ENCODE data around the gene EDN1. TPM values are rescaled to one million over a fixed set of nuclear protein-coding genes. Genes with fewer than 3 reads are reported as not detected.

EDN1 gene
- polyA plus RNA-seq, 2 donors: 1.5 to 2.2 TPM

DNA sequence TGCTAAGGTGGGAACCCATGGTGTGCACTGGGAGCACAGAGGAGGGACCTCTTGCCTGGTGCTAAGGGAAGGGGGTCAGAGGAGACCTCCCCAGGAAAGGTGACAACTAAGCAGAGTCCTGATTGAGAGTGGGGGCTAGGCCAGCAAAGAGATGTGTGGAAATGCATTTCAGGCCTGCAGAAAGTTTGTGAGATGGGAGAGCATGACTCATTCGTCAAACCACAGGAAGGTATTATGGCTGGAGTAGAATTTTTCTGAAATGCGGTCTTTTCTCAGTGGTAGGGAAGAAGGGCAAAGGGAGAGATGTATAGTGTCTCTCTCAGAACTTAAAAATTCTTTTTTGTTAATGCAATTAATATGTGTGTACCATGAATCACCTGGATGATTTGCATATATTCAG, 23.6 kb upstream of the EDN1 start:
- H3K4me1 ChIP-seq (ENCODE audit: control insufficient read depth in 2 of 2, insufficient read depth in 2 of 2, low read length in 1 of 2): no peaks in the 10 kb centered on the region
- WGBS, 2 donors: 59 to 77% methylated on average over 2 of the region's 2 CpGs

DNA sequence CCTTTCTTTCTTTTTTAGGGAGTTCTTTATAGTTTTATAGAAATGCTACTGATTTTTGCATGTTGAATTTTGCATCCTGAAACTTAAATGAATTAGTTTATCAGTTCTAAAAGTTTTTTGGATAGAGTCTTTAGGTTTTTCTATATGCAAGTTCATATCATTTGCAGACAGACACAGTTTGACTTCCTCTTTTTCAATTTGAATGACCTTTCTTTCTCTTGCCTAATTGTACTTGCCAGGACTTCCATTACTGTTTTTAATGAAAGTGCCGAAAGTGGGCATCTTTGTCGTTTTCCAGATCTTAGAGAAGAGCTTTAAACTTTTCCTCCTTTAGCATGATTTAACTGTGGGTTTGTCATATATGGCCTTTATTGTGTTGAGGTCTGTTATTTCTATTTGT, 21.1 kb upstream of the EDN1 start:
- WGBS, 2 donors: 76 to 79% methylated on average over 2 of the region's 2 CpGs
- H3K36me3 ChIP-seq (ENCODE audit: control insufficient read depth in 2 of 2, insufficient read depth in 2 of 2, low read length in 1 of 2): no peaks in the 10 kb centered on the region
- no peaks in the 10 kb centered on the region for H3K9me3 ChIP-seq (ENCODE audit: control insufficient read depth in 2 of 2, insufficient read depth in 1 of 2, low read depth in 1 of 2, low read length in 1 of 2)
- no peaks in the 10 kb centered on the region for H3K27me3 ChIP-seq (ENCODE audit: control insufficient read depth in 1 of 2, insufficient read depth in 2 of 2, low read length in 2 of 2)
- no peaks in the 10 kb centered on the region for H3K4me1 ChIP-seq (ENCODE audit: control insufficient read depth in 2 of 2, insufficient read depth in 2 of 2, low read length in 1 of 2)
- no peak overlapping the region for H3K4me3 ChIP-seq (ENCODE audit: low read depth in 1 of 2, low read length in 2 of 2)
- no peak overlapping the region for H3K27ac ChIP-seq (ENCODE audit: low read depth in 2 of 2, low read length in 1 of 2)

More for the DNA sequence above, 23.6 kb upstream of the EDN1 start:
- no peak overlapping the region for H3K27ac ChIP-seq (ENCODE audit: low read depth in 2 of 2, low read length in 1 of 2)
- H3K4me3 ChIP-seq (ENCODE audit: low read depth in 1 of 2, low read length in 2 of 2): no peak overlapping the region
- no peaks in the 10 kb centered on the region for H3K36me3 ChIP-seq (ENCODE audit: control insufficient read depth in 2 of 2, insufficient read depth in 2 of 2, low read length in 1 of 2)
- H3K27me3 ChIP-seq (ENCODE audit: control insufficient read depth in 1 of 2, insufficient read depth in 2 of 2, low read length in 2 of 2): no peaks in the 10 kb centered on the region
- no peaks in the 10 kb centered on the region for H3K9me3 ChIP-seq (ENCODE audit: control insufficient read depth in 2 of 2, insufficient read depth in 1 of 2, low read depth in 1 of 2, low read length in 1 of 2)

DNA sequence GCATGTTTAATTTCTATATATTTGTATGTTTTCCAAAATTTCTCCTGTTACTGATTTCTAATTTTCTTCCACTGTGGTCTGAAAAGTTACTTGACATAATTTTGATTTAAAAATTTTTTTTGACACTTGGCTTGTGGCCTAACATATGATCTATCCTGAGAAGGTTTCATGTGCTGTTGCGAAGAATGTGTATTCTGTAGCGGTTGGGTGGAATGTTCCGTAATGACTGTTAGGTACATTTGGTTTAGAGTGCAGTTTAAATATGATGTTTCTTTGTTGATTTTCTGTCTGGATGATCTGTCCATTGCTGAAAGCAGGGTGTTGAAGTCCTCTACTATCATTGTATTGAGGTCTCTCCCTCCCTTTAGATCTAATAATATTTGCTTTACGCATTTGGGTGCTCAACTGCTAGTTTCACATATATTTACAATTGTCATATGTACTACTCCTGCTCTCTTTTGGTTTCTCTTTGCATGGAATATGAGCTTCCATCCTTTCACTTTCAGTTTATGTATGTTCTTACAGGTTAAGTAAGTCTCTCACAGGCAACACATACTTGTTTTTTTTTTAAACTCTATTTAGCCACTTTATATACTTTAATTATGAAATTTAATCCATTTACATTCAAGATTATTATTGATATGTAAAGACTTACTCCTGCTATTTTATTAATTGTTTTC, 19.5 kb upstream of the EDN1 start:
- 91 to 97% methylated on average over 4 of the region's 4 CpGs for WGBS, 2 donors
- no peaks in the 10 kb centered on the region for H3K36me3 ChIP-seq (ENCODE audit: control insufficient read depth in 2 of 2, insufficient read depth in 2 of 2, low read length in 1 of 2)
- no peak overlapping the region for H3K4me3 ChIP-seq (ENCODE audit: low read depth in 1 of 2, low read length in 2 of 2)
- no peaks in the 10 kb centered on the region for H3K4me1 ChIP-seq (ENCODE audit: control insufficient read depth in 2 of 2, insufficient read depth in 2 of 2, low read length in 1 of 2)
- H3K9me3 ChIP-seq (ENCODE audit: control insufficient read depth in 2 of 2, insufficient read depth in 1 of 2, low read depth in 1 of 2, low read length in 1 of 2): no peaks in the 10 kb centered on the region
- no peaks in the 10 kb centered on the region for H3K27me3 ChIP-seq (ENCODE audit: control insufficient read depth in 1 of 2, insufficient read depth in 2 of 2, low read length in 2 of 2)
- H3K27ac ChIP-seq (ENCODE audit: low read depth in 2 of 2, low read length in 1 of 2): no peak overlapping the region

DNA sequence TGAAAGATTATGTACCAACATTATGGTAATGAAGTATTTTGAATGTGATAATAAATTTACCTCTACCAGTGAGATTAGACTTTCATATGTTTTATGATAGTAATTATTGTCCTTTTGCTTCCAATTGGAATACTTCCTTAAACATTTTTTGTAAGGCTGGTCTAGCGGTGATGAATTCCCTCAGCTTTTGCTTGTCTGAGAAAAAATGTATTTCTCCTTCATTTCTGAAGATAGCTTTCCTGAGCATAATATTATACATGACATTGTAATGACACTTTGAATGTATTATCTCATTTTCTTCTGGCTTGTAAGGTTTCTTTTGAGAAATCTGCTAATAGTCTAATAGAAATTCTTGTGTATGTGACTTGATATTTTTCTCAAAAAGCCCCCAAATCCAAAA, 18.6 kb upstream of the EDN1 start:
- Histone ChIP-seq H3K9me3 (ENCODE audit: control insufficient read depth in 2 of 2, insufficient read depth in 1 of 2, low read depth in 1 of 2, low read length in 1 of 2) (no peaks in the 10 kb centered on the region), H3K4me3 (ENCODE audit: low read depth in 1 of 2, low read length in 2 of 2) (no peak overlapping the region), H3K27me3 (ENCODE audit: control insufficient read depth in 1 of 2, insufficient read depth in 2 of 2, low read length in 2 of 2) (no peaks in the 10 kb centered on the region), H3K36me3 (ENCODE audit: control insufficient read depth in 2 of 2, insufficient read depth in 2 of 2, low read length in 1 of 2) (no peaks in the 10 kb centered on the region), H3K4me1 (ENCODE audit: control insufficient read depth in 2 of 2, insufficient read depth in 2 of 2, low read length in 1 of 2) (no peaks in the 10 kb centered on the region), H3K27ac (ENCODE audit: low read depth in 2 of 2, low read length in 1 of 2) (no peak overlapping the region)
- 95 to 97% methylated on average over 1 of the region's 1 CpG for WGBS, 2 donors

DNA sequence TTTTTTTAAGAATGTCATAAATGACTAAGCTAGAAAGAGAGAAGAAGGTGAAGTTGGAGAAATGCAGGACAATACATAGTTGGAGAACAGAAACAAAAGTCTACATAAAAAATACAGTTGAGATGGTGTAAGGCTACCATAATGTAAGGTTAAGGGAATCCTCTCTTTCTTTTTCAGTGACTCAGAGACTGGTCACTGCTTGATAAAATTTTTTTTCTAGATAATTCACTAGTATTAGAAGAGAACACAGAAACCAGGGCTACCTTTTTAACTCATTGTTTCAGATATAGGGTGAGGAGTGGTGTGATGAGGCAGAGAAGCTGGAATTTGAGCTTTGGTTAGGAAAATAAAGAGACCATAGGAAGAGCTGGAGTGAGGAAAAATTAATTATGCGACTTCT, 18.2 kb upstream of the EDN1 start:
- no peaks in the 10 kb centered on the region for H3K36me3 ChIP-seq (ENCODE audit: control insufficient read depth in 2 of 2, insufficient read depth in 2 of 2, low read length in 1 of 2)
- no peak overlapping the region for H3K4me3 ChIP-seq (ENCODE audit: low read depth in 1 of 2, low read length in 2 of 2)
- WGBS, 2 donors: 94 to 97% methylated on average over 1 of the region's 1 CpG
- no peak overlapping the region for H3K27ac ChIP-seq (ENCODE audit: low read depth in 2 of 2, low read length in 1 of 2)
- H3K9me3 ChIP-seq (ENCODE audit: control insufficient read depth in 2 of 2, insufficient read depth in 1 of 2, low read depth in 1 of 2, low read length in 1 of 2): no peaks in the 10 kb centered on the region
- H3K27me3 ChIP-seq (ENCODE audit: control insufficient read depth in 1 of 2, insufficient read depth in 2 of 2, low read length in 2 of 2): no peaks in the 10 kb centered on the region
- no peaks in the 10 kb centered on the region for H3K4me1 ChIP-seq (ENCODE audit: control insufficient read depth in 2 of 2, insufficient read depth in 2 of 2, low read length in 1 of 2)

DNA sequence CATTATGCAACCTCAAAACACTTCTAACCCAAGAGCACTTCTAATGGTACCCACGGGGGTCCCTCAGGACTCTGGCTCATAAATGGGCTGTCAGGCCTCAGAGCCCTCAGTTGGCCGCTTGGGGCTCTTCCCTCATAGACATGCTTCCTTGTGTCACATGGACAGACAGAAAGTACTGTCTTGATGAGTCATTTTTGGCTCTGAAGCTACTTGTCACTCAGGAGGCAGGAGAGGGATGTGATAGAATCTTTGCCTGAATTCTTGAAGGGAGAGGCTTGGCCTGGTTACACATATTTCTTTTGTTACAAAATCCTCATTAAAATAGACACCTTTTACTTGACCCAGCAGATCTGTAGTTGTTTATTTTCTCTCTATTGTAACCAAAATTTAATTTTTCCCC, 15.1 kb upstream of the EDN1 start:
- no peak overlapping the region for H3K27ac ChIP-seq (ENCODE audit: low read depth in 2 of 2, low read length in 1 of 2)
- 80 to 84% methylated on average over 2 of the region's 2 CpGs for WGBS, 2 donors
- no peaks in the 10 kb centered on the region for H3K36me3 ChIP-seq (ENCODE audit: control insufficient read depth in 2 of 2, insufficient read depth in 2 of 2, low read length in 1 of 2)
- H3K4me3 ChIP-seq (ENCODE audit: low read depth in 1 of 2, low read length in 2 of 2): no peak overlapping the region
- H3K27me3 ChIP-seq (ENCODE audit: control insufficient read depth in 1 of 2, insufficient read depth in 2 of 2, low read length in 2 of 2): no peaks in the 10 kb centered on the region
- H3K9me3 ChIP-seq (ENCODE audit: control insufficient read depth in 2 of 2, insufficient read depth in 1 of 2, low read depth in 1 of 2, low read length in 1 of 2): no peaks in the 10 kb centered on the region
- no peaks in the 10 kb centered on the region for H3K4me1 ChIP-seq (ENCODE audit: control insufficient read depth in 2 of 2, insufficient read depth in 2 of 2, low read length in 1 of 2)

DNA sequence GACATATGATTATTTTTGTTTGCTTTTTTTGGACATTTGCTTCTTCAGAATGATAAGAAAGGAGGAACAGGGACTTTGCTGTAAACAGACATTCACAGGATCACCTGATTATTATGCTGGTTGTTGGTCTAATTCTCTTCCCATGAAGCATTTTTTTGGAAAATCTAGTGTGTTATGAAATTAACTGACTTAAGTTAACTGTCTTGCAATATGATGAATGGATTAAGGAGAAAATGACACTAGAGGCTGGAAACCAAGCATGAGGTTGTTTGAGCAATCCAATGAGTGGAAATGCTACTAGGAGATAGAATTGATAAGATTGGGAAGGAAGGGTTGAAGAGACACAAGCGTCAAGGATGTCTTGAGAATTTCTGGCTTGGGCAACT, 13.2 kb upstream of the EDN1 start:
- WGBS, 2 donors: 85 to 94% methylated on average over 1 of the region's 1 CpG
- Histone ChIP-seq H3K4me1 (ENCODE audit: control insufficient read depth in 2 of 2, insufficient read depth in 2 of 2, low read length in 1 of 2) (no peaks in the 10 kb centered on the region), H3K4me3 (ENCODE audit: low read depth in 1 of 2, low read length in 2 of 2) (no peak overlapping the region), H3K27ac (ENCODE audit: low read depth in 2 of 2, low read length in 1 of 2) (no peak overlapping the region), H3K27me3 (ENCODE audit: control insufficient read depth in 1 of 2, insufficient read depth in 2 of 2, low read length in 2 of 2) (no peaks in the 10 kb centered on the region), H3K9me3 (ENCODE audit: control insufficient read depth in 2 of 2, insufficient read depth in 1 of 2, low read depth in 1 of 2, low read length in 1 of 2) (no peaks in the 10 kb centered on the region), H3K36me3 (ENCODE audit: control insufficient read depth in 2 of 2, insufficient read depth in 2 of 2, low read length in 1 of 2) (no peaks in the 10 kb centered on the region)

DNA sequence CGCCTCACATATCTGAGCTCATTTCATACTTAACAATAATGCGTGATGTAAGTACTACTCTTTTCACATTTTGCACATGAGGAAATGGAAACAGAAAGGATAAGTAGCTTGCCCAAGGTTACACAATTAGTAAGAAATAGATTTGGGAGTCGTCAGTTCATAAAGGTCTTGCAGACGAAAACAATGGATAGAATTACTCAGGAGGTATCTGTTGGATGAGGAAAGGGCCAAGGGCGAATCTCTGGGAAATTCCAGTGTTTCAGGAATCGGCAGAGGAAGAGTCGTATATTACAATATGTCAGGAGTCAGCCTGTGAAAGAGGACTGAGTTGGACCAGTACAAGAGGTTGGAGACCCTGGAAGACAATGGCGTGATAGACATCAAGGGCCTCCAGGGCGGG, 12.8 kb upstream of the EDN1 start:
- 82 to 93% methylated on average over 9 of the region's 9 CpGs for WGBS, 2 donors

DNA sequence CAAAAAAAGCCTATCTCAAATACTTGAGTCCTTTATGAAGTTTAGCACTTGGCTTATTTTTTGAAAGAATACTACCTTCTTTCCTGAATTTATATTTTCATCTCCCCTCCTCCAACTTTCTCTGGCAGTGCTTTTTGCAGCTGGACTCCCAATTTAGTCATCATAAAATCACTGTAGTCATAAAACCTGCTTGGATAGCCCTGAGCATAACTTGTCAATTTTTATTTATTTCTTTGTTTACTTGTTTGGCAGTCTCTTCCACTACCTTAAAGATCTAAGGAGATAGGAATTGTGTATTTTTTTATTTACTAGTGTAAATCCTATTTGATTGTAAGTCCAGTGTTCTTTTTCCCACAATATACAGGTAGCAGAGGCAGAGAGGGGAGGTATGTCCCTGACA, 11.2 kb upstream of the EDN1 start:
- H3K27me3 ChIP-seq (ENCODE audit: control insufficient read depth in 1 of 2, insufficient read depth in 2 of 2, low read length in 2 of 2): no peaks in the 10 kb centered on the region
- H3K36me3 ChIP-seq (ENCODE audit: control insufficient read depth in 2 of 2, insufficient read depth in 2 of 2, low read length in 1 of 2): no peaks in the 10 kb centered on the region
- no peak overlapping the region for H3K4me3 ChIP-seq (ENCODE audit: low read depth in 1 of 2, low read length in 2 of 2)
- H3K27ac ChIP-seq (ENCODE audit: low read depth in 2 of 2, low read length in 1 of 2): no peak overlapping the region
- no peaks in the 10 kb centered on the region for H3K4me1 ChIP-seq (ENCODE audit: control insufficient read depth in 2 of 2, insufficient read depth in 2 of 2, low read length in 1 of 2)
- no peaks in the 10 kb centered on the region for H3K9me3 ChIP-seq (ENCODE audit: control insufficient read depth in 2 of 2, insufficient read depth in 1 of 2, low read depth in 1 of 2, low read length in 1 of 2)

More for the DNA sequence above, 12.8 kb upstream of the EDN1 start:
- H3K27me3 ChIP-seq (ENCODE audit: control insufficient read depth in 1 of 2, insufficient read depth in 2 of 2, low read length in 2 of 2): no peaks in the 10 kb centered on the region
- H3K27ac ChIP-seq (ENCODE audit: low read depth in 2 of 2, low read length in 1 of 2): no peak overlapping the region
- H3K4me1 ChIP-seq (ENCODE audit: control insufficient read depth in 2 of 2, insufficient read depth in 2 of 2, low read length in 1 of 2): no peaks in the 10 kb centered on the region
- no peaks in the 10 kb centered on the region for H3K9me3 ChIP-seq (ENCODE audit: control insufficient read depth in 2 of 2, insufficient read depth in 1 of 2, low read depth in 1 of 2, low read length in 1 of 2)
- H3K36me3 ChIP-seq (ENCODE audit: control insufficient read depth in 2 of 2, insufficient read depth in 2 of 2, low read length in 1 of 2): no peaks in the 10 kb centered on the region
- no peak overlapping the region for H3K4me3 ChIP-seq (ENCODE audit: low read depth in 1 of 2, low read length in 2 of 2)

DNA sequence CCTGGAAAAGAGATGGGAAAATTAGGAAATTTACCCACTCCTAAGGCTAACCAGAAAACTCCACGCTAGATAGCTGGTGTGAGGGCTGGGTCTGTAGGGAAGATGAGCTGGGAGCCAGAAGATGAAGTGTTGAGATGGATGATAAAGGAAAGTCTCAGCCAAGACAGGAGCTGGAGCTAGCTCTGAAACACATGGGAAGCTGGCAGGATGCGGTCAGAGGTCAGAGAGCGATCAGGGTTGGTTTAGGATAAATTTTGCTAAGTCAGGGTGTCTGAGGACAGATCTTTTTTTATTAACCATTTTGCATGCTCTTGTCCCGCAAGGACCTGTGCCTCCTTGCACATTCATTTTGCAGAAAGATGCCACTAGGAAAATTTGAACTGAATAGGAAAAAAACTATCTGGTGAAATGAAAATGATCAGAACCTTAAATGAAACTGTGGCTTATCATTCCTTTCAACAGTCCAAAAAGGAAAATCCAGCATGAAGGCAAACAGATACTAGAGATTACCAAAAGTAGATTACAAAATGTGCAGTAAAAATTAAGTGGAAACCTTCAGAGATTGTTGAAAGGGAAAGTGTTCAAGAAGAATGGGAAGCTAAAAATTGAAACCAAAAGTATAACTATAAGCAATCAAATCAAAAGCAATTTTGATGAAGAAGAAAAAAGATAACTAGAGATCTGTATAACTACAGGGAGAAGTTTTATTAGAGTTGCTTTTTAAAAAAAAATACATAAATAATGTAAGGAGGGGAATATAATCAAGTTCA, 10.7 kb upstream of the EDN1 start:
- no peak overlapping the region for H3K27ac ChIP-seq (ENCODE audit: low read depth in 2 of 2, low read length in 1 of 2)
- H3K4me3 ChIP-seq (ENCODE audit: low read depth in 1 of 2, low read length in 2 of 2): no peak overlapping the region
- no peaks in the 10 kb centered on the region for H3K4me1 ChIP-seq (ENCODE audit: control insufficient read depth in 2 of 2, insufficient read depth in 2 of 2, low read length in 1 of 2)
- WGBS, 2 donors: 69 to 70% methylated on average over 4 of the region's 4 CpGs
- H3K9me3 ChIP-seq (ENCODE audit: control insufficient read depth in 2 of 2, insufficient read depth in 1 of 2, low read depth in 1 of 2, low read length in 1 of 2): no peaks in the 10 kb centered on the region
- no peaks in the 10 kb centered on the region for H3K36me3 ChIP-seq (ENCODE audit: control insufficient read depth in 2 of 2, insufficient read depth in 2 of 2, low read length in 1 of 2)
- H3K27me3 ChIP-seq (ENCODE audit: control insufficient read depth in 1 of 2, insufficient read depth in 2 of 2, low read length in 2 of 2): no peaks in the 10 kb centered on the region

All from esophagus (tissue), 2 donors.